Measurements from ENCODE around the gene EDN1. TPM values are rescaled to one million over a fixed set of nuclear protein-coding genes. Genes with fewer than 3 reads are reported as not detected.

Gene EDN1
- total and polyA plus RNA-seq, 10 of the 15 experiments (the other 5 are each of a cell fraction or from before 2014, with no cell fraction given): 2.0 to 6.6 (median 3.1) TPM

DNA sequence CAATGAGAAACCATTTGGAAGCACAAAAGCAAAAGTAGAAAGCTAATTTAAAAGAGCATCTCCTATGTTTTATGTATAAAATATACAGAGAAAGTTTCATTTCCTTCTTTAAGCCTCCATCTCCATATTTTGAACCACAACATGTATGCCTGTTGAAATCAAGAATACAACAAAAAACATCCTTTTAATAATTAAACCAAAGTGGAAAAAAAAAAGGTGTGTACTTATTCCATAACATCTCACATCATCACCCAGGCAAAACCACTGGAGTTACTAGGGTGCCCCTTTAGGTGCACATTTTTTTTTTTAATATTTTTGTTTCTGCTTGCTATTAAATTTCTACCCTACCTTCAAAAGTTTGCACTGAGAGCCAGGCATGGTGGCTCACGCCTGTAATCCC is 43.0 kb downstream of the EDN1 start (continued):
- TF ChIP-seq, protein P1, sequence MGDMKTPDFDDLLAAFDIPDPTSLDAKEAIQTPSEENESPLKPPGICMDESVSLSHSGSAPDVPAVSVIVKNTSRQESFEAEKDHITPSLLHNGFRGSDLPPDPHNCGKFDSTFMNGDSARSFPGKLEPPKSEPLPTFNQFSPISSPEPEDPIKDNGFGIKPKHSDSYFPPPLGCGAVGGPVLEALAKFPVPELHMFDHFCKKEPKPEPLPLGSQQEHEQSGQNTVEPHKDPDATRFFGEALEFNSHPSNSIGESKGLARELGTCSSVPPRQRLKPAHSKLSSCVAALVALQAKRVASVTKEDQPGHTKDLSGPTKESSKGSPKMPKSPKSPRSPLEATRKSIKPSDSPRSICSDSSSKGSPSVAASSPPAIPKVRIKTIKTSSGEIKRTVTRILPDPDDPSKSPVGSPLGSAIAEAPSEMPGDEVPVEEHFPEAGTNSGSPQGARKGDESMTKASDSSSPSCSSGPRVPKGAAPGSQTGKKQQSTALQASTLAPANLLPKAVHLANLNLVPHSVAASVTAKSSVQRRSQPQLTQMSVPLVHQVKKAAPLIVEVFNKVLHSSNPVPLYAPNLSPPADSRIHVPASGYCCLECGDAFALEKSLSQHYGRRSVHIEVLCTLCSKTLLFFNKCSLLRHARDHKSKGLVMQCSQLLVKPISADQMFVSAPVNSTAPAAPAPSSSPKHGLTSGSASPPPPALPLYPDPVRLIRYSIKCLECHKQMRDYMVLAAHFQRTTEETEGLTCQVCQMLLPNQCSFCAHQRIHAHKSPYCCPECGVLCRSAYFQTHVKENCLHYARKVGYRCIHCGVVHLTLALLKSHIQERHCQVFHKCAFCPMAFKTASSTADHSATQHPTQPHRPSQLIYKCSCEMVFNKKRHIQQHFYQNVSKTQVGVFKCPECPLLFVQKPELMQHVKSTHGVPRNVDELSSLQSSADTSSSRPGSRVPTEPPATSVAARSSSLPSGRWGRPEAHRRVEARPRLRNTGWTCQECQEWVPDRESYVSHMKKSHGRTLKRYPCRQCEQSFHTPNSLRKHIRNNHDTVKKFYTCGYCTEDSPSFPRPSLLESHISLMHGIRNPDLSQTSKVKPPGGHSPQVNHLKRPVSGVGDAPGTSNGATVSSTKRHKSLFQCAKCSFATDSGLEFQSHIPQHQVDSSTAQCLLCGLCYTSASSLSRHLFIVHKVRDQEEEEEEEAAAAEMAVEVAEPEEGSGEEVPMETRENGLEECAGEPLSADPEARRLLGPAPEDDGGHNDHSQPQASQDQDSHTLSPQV (IDR thresholded peaks at IDR 0.05): no peak
- TF ChIP-seq WRNIP1 (IDR thresholded peaks at IDR 0.05; ENCODE audit: borderline replicate concordance, low read depth, low read length): no peak
- no peak for TF ChIP-seq ZNF622 (IDR thresholded peaks at IDR 0.05)
- TF ChIP-seq BCL11A (IDR thresholded peaks at IDR 0.05; ENCODE audit: low read depth, low read length): no peak
- no peak for TF ChIP-seq TCF7 (IDR thresholded peaks at IDR 0.05; ENCODE audit: borderline replicate concordance)
- TF ChIP-seq, protein P2, sequence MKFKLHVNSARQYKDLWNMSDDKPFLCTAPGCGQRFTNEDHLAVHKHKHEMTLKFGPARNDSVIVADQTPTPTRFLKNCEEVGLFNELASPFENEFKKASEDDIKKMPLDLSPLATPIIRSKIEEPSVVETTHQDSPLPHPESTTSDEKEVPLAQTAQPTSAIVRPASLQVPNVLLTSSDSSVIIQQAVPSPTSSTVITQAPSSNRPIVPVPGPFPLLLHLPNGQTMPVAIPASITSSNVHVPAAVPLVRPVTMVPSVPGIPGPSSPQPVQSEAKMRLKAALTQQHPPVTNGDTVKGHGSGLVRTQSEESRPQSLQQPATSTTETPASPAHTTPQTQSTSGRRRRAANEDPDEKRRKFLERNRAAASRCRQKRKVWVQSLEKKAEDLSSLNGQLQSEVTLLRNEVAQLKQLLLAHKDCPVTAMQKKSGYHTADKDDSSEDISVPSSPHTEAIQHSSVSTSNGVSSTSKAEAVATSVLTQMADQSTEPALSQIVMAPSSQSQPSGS (IDR thresholded peaks at IDR 0.05; ENCODE audit: low read length): no peak
- no peak for TF ChIP-seq FOXK2 (IDR thresholded peaks at IDR 0.05)
- no peak for TF ChIP-seq SUPT20H (IDR thresholded peaks at IDR 0.05; ENCODE audit: borderline replicate concordance, control insufficient read depth, low read depth, low read length)
- TF ChIP-seq SREBF2 (IDR thresholded peaks at IDR 0.05; ENCODE audit: low read length): no peak
- TF ChIP-seq RCOR1 (conservative IDR thresholded peaks at IDR 0.05; ENCODE audit: low read depth, low read length): no peak
- TF ChIP-seq, protein P3, sequence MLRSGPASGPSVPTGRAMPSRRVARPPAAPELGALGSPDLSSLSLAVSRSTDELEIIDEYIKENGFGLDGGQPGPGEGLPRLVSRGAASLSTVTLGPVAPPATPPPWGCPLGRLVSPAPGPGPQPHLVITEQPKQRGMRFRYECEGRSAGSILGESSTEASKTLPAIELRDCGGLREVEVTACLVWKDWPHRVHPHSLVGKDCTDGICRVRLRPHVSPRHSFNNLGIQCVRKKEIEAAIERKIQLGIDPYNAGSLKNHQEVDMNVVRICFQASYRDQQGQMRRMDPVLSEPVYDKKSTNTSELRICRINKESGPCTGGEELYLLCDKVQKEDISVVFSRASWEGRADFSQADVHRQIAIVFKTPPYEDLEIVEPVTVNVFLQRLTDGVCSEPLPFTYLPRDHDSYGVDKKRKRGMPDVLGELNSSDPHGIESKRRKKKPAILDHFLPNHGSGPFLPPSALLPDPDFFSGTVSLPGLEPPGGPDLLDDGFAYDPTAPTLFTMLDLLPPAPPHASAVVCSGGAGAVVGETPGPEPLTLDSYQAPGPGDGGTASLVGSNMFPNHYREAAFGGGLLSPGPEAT (IDR thresholded peaks at IDR 0.05; ENCODE audit: low read depth): 0 out of 2 replicates have a peak, but pooled peaks have one; percentile 8
- TF ChIP-seq SIN3A (IDR thresholded peaks at IDR 0.05; ENCODE audit: low read depth, low read length): no peak
- TF ChIP-seq RBBP5 (conservative IDR thresholded peaks at IDR 0.05): no peak
- TF ChIP-seq, protein P4, sequence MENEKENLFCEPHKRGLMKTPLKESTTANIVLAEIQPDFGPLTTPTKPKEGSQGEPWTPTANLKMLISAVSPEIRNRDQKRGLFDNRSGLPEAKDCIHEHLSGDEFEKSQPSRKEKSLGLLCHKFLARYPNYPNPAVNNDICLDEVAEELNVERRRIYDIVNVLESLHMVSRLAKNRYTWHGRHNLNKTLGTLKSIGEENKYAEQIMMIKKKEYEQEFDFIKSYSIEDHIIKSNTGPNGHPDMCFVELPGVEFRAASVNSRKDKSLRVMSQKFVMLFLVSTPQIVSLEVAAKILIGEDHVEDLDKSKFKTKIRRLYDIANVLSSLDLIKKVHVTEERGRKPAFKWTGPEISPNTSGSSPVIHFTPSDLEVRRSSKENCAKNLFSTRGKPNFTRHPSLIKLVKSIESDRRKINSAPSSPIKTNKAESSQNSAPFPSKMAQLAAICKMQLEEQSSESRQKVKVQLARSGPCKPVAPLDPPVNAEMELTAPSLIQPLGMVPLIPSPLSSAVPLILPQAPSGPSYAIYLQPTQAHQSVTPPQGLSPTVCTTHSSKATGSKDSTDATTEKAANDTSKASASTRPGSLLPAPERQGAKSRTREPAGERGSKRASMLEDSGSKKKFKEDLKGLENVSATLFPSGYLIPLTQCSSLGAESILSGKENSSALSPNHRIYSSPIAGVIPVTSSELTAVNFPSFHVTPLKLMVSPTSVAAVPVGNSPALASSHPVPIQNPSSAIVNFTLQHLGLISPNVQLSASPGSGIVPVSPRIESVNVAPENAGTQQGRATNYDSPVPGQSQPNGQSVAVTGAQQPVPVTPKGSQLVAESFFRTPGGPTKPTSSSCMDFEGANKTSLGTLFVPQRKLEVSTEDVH (IDR thresholded peaks at IDR 0.05; ENCODE audit: low read depth, partially characterized antibody): no peak
- TF ChIP-seq PAX5 (IDR thresholded peaks at IDR 0.05; ENCODE audit: borderline replicate concordance, low read depth, low read length): no peak
- TF ChIP-seq RAD51 (IDR thresholded peaks at IDR 0.05): no peak
- TF ChIP-seq SUZ12 (IDR thresholded peaks at IDR 0.05; ENCODE audit: unreplicated experiment): no peak
- TF ChIP-seq EP300 (IDR thresholded peaks at IDR 0.05; ENCODE audit: borderline replicate concordance in 1 of 2, control insufficient read depth in 1 of 2, low read depth in 2 of 2, low read length in 2 of 2): 0 out of 4 replicates have a peak, but pooled peaks of 1 of the 2 experiments have one; percentile 21
